Measurements from ENCODE around the gene FBXO31.

Gene FBXO31
- long read RNA-seq, partial matches to known transcripts: 4 of 6 reads
- long read RNA-seq, other reads (novel, unspliced or antisense): 2 of 6 reads

GRCh38 chr16:87383505-87384161 is at the start of gene FBXO31:
TSS of gene FBXO31 (minus strand) at chr16:87383776. CDS start at chr16:87383744, 32 bp downstream.
- DNase-seq (ENCODE audit: low read depth in 1 of 2, low spot score in 1 of 2): peak; percentile 55 to 63
- H3K27ac ChIP-seq (replicated peaks): peak within 1 kb of the TSS; percentile 75

GRCh38 chr16:87432330-87432915 is 48.8 kb upstream of the FBXO31 start:
- TF ChIP-seq SPI1 (IDR thresholded peaks at IDR 0.05; ENCODE audit: borderline replicate concordance, low read depth) (no peak), POLR2AphosphoS5 (IDR thresholded peaks at IDR 0.05; ENCODE audit: low read depth) (no peak), GABPA (IDR thresholded peaks at IDR 0.05; ENCODE audit: low read depth) (no peak), CTCF (IDR thresholded peaks at IDR 0.05; ENCODE audit: insufficient read depth, low read length) (no peak), REST (IDR thresholded peaks at IDR 0.05; ENCODE audit: insufficient replicate concordance, low read depth) (no peak)

More at GRCh38 chr16:87383505-87384161, at the start of gene FBXO31:
- Histone ChIP-seq H3K4me3 (replicated peaks; ENCODE audit: insufficient read depth, low read length) (peak within 1 kb of the TSS; percentile 63), H3K27me3 (ENCODE audit: insufficient read depth, poor library complexity, severe bottlenecking) (no peaks in the 10 kb centered on the region)
- TF ChIP-seq GABPA (IDR thresholded peaks at IDR 0.05; ENCODE audit: low read depth) (no peak), CTCF (IDR thresholded peaks at IDR 0.05; ENCODE audit: insufficient read depth, low read length) (no peak), REST (IDR thresholded peaks at IDR 0.05; ENCODE audit: insufficient replicate concordance, low read depth) (no peak), SPI1 (IDR thresholded peaks at IDR 0.05; ENCODE audit: borderline replicate concordance, low read depth) (no peak), POLR2AphosphoS5 (IDR thresholded peaks at IDR 0.05; ENCODE audit: low read depth) (no peak)

GRCh38 chr16:87431926-87432325 is 48.4 kb upstream of the FBXO31 start:
- DNase-seq (ENCODE audit: low read depth in 1 of 2, low spot score in 1 of 2): no peak
- H3K27ac ChIP-seq (replicated peaks): no peak overlapping the region
- H3K4me3 ChIP-seq (replicated peaks; ENCODE audit: insufficient read depth, low read length): no peak overlapping the region
- H3K27me3 ChIP-seq (ENCODE audit: insufficient read depth, poor library complexity, severe bottlenecking): no peaks in the 10 kb centered on the region
- TF ChIP-seq CTCF (IDR thresholded peaks at IDR 0.05; ENCODE audit: insufficient read depth, low read length) (no peak), REST (IDR thresholded peaks at IDR 0.05; ENCODE audit: insufficient replicate concordance, low read depth) (no peak), SPI1 (IDR thresholded peaks at IDR 0.05; ENCODE audit: borderline replicate concordance, low read depth) (no peak), POLR2AphosphoS5 (IDR thresholded peaks at IDR 0.05; ENCODE audit: low read depth) (no peak), GABPA (IDR thresholded peaks at IDR 0.05; ENCODE audit: low read depth) (no peak)

More at GRCh38 chr16:87432330-87432915, 48.8 kb upstream of the FBXO31 start:
- Histone ChIP-seq H3K27ac (replicated peaks) (no peak overlapping the region), H3K4me3 (replicated peaks; ENCODE audit: insufficient read depth, low read length) (no peak overlapping the region), H3K27me3 (ENCODE audit: insufficient read depth, poor library complexity, severe bottlenecking) (no peaks in the 10 kb centered on the region)
- DNase-seq (ENCODE audit: low read depth in 1 of 2, low spot score in 1 of 2): no peak
